Activated naive CD8-positive, alpha-beta T cell treated with anti-CD3 and anti-CD28 coated beads, Interleukin-2, amount 10 ng/mL, durations not matched to agents 7 days and 5 days (primary cell): ENCODE results near the gene HSD17B12. TPM values are rescaled to one million over a fixed set of nuclear protein-coding genes. Genes with fewer than 3 reads are reported as not detected.
"Not testable (repeated sequence)": the region's sequence is repeated elsewhere in the genome, so short reads cannot be mapped to it uniquely, and the experiment has no call there.

ENCODE experiments used
- ATAC-seq: fragments of 150-1000 bp; cut with Tn5 transposase; one replicate; pipeline ENCODE4 v1.10.0; 2021; ENCODE audit warnings: low read depth, moderate library complexity
- POLR2A ChIA-PET: fragments of 350-600 bp; sonication (Branson Sonifier 250); formaldehyde crosslinking; loops from one replicate; lab custom pipeline; 2021; ENCODE audit warnings: antibody characterized with exemption; lab: Charles Lee
- DNase-seq: peaks from one replicate; pipeline ENCODE4 v3.0.0; 2021
- H3K27ac Mint-ChIP-seq: one replicate; pipeline ENCODE4 v1.8.0; 2022; ENCODE audit warnings: mild to moderate bottlenecking, mixed read lengths
- H3K27me3 Mint-ChIP-seq: one replicate; pipeline ENCODE4 v1.8.0; 2022; ENCODE audit warnings: mild to moderate bottlenecking, moderate library complexity, mixed read lengths
- H3K36me3 Mint-ChIP-seq: one replicate; pipeline ENCODE4 v1.8.0; 2021; ENCODE audit warnings: mild to moderate bottlenecking, mixed read lengths
- H3K4me1 Mint-ChIP-seq: one replicate; pipeline ENCODE4 v1.8.0; 2021; ENCODE audit warnings: mixed read lengths
- H3K4me3 Mint-ChIP-seq: one replicate; pipeline ENCODE4 v1.8.0; 2022; ENCODE audit warnings: mild to moderate bottlenecking, moderate library complexity, mixed read lengths
- H3K9me3 Mint-ChIP-seq: one replicate; pipeline ENCODE4 v1.8.0; 2021; ENCODE audit warnings: mixed read lengths
- total RNA-seq, 2 experiments: library from RNA; stranded (reverse); gene quantifications; one replicate each; pipeline ENCODE4 v1.2.3, GENCODE V29; 2021

The HSD17B12 gene
- total RNA-seq, 2 experiments from 2014 or later, result 32.6 to 37.0 TPM

- peaks cover 48% of the 10 kb centered on the region for H3K36me3 Mint-ChIP-seq
- H3K27ac Mint-ChIP-seq, result no peak overlapping the region
- peaks cover 10% of the 10 kb centered on the region for H3K4me1 Mint-ChIP-seq
- ATAC-seq (no peak), DNase-seq (no peak)
- no peaks in the 10 kb centered on the region for H3K27me3 Mint-ChIP-seq
- no peak overlapping the region for H3K4me3 Mint-ChIP-seq
- peaks cover 14% of the 10 kb centered on the region for H3K9me3 Mint-ChIP-seq
- POLR2A ChIA-PET, result no interaction called here
These were observed 56.1 kb downstream of the HSD17B12 start for GRCh38 chr11:43736502-43737200.

GRCh38 chr11:43737201-43737590 lies 56.7 kb downstream of the HSD17B12 start:
- Mint-ChIP-seq H3K4me3 (no peak overlapping the region), H3K27ac (no peak overlapping the region), H3K4me1 (peaks cover 10% of the 10 kb centered on the region), H3K9me3 (peaks cover 14% of the 10 kb centered on the region), H3K27me3 (no peaks in the 10 kb centered on the region), H3K36me3 (peaks cover 47% of the 10 kb centered on the region)
- POLR2A ChIA-PET, result no interaction called here
- no peak for ATAC-seq
- no peak for DNase-seq

DNA sequence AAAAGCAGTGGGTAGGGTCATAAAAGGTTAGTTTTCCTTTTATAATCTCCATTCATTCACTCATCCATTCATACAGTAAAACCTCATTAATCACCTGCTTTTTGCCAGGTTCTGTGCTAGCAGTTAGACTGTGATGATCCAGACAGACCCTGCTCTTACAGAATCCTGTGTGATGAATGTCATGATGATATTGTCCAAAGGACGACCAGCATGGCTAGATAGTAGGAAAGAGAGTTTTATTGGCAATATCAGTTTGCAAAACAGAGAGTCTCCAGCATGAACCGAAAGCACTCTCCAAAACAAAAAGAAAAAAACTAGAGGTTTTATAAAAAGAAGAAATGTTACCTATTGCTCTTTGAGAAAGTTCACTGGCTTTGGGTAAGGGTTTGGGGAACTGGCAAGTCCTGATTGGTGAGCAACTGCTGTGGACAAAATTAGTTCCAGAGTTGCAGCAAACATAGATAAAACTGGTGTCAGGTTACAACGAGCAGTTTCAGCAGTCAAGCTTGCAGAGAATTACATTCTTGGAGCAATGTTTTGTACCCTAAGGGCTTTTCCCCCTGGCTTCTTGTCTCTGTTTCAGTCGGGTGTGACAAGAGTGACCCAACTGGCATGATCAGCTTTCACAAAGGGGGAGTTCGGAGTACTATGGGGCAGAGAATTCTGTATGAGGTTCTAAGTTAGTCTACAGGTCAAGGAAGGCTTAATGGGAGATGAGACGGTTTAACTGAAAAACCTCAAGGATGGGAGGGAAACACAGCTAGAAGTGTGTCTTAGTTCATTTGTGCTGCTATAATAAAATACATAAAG lies 58.3 kb downstream of the HSD17B12 start:
- POLR2A ChIA-PET, result no interaction called here
- H3K36me3 Mint-ChIP-seq, result peaks cover 50% of the 10 kb centered on the region
- no peak overlapping the region for H3K27ac Mint-ChIP-seq
- H3K9me3 Mint-ChIP-seq, result peaks cover 16% of the 10 kb centered on the region
- no peak overlapping the region for H3K4me3 Mint-ChIP-seq
- DNase-seq (no peak), ATAC-seq (no peak)
- no peaks in the 10 kb centered on the region for H3K27me3 Mint-ChIP-seq
- H3K4me1 Mint-ChIP-seq, result peaks cover 10% of the 10 kb centered on the region

GRCh38 chr11:43746670-43747069 lies 66.1 kb downstream of the HSD17B12 start:
- peaks cover 35% of the 10 kb centered on the region for H3K36me3 Mint-ChIP-seq
- ATAC-seq (no peak), DNase-seq (no peak)
- no peak overlapping the region for H3K4me3 Mint-ChIP-seq
- peaks cover 11% of the 10 kb centered on the region for H3K9me3 Mint-ChIP-seq
- H3K27me3 Mint-ChIP-seq, result no peaks in the 10 kb centered on the region
- no peak overlapping the region for H3K27ac Mint-ChIP-seq
- no peaks in the 10 kb centered on the region for H3K4me1 Mint-ChIP-seq
- POLR2A ChIA-PET, result no interaction called here

- no peak overlapping the region for H3K4me3 Mint-ChIP-seq
- no peaks in the 10 kb centered on the region for H3K27me3 Mint-ChIP-seq
- peaks cover 11% of the 10 kb centered on the region for H3K9me3 Mint-ChIP-seq
- DNase-seq (no peak), ATAC-seq (no peak)
- H3K4me1 Mint-ChIP-seq, result no peaks in the 10 kb centered on the region
- H3K27ac Mint-ChIP-seq, result no peak overlapping the region
- POLR2A ChIA-PET, result no interaction called here
- H3K36me3 Mint-ChIP-seq, result peaks cover 33% of the 10 kb centered on the region
These were observed 66.7 kb downstream of the HSD17B12 start for GRCh38 chr11:43747130-43747802.

- Mint-ChIP-seq H3K27me3 (no peaks in the 10 kb centered on the region), H3K4me1 (no peaks in the 10 kb centered on the region), H3K9me3 (peaks cover 10% of the 10 kb centered on the region), H3K36me3 (peaks cover 26% of the 10 kb centered on the region), H3K4me3 (no peak overlapping the region), H3K27ac (no peak overlapping the region)
- ATAC-seq, result no peak
- POLR2A ChIA-PET, result no interaction called here
- DNase-seq, result no peak
These were observed 67.6 kb downstream of the HSD17B12 start for GRCh38 chr11:43748095-43748494.

GRCh38 chr11:43751726-43752125 lies 71.2 kb downstream of the HSD17B12 start:
- ATAC-seq (no peak), DNase-seq (no peak)
- H3K9me3 Mint-ChIP-seq, result peaks cover 5% of the 10 kb centered on the region
- peaks cover 27% of the 10 kb centered on the region for H3K36me3 Mint-ChIP-seq
- POLR2A ChIA-PET, result no interaction called here
- H3K4me3 Mint-ChIP-seq, result no peak overlapping the region
- no peaks in the 10 kb centered on the region for H3K27me3 Mint-ChIP-seq
- no peak overlapping the region for H3K27ac Mint-ChIP-seq
- no peaks in the 10 kb centered on the region for H3K4me1 Mint-ChIP-seq

DNA sequence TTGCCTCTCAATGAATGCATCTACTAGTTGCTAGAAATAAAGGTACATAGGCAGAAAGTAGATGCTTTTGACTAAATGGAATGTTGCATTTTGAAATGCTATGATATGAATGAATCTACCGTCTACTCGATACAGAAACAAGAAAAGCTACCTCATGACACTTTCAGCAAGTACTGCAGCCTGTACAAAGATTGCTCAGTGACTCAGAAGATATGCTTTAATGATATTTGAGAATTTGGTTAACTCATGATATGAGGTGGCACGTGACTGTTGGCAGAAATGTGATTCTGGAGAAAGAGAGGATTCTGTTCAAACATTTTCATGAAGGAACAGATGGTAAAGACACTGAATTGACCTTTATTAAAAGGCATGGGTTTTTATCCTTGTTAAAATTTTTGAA lies 76.0 kb downstream of the HSD17B12 start:
- H3K4me1 Mint-ChIP-seq, result no peaks in the 10 kb centered on the region
- POLR2A ChIA-PET, result no interaction called here
- ATAC-seq, result no peak
- no peak overlapping the region for H3K4me3 Mint-ChIP-seq
- no peaks in the 10 kb centered on the region for H3K27me3 Mint-ChIP-seq
- no peak for DNase-seq
- H3K36me3 Mint-ChIP-seq, result peaks cover 38% of the 10 kb centered on the region
- H3K9me3 Mint-ChIP-seq, result peaks cover 1% of the 10 kb centered on the region
- H3K27ac Mint-ChIP-seq, result no peak overlapping the region

DNA sequence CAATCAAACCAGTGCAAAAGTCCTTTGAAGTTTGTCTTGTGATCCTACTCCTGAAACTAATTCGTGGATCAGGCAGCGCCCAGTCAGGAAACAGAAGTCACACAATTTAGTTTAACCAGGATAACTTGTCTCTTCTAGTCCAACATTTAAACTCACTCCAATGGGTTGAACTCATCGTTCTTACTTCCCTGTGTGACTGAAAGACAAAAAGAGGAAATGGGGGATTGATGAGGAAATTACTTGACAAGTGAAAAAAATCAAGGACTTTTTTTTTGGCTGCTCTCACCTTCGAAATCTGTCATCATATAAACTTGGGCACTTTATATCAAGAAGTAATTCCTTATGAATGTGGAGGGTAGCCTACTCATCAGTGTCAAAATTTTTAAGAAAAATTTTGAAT lies 78.4 kb downstream of the HSD17B12 start:
- Mint-ChIP-seq H3K36me3 (peaks cover 38% of the 10 kb centered on the region), H3K27me3 (no peaks in the 10 kb centered on the region), H3K9me3 (peaks cover 1% of the 10 kb centered on the region), H3K4me1 (no peaks in the 10 kb centered on the region), H3K27ac (no peak overlapping the region), H3K4me3 (no peak overlapping the region)
- POLR2A ChIA-PET, result no interaction called here
- ATAC-seq (no peak), DNase-seq (no peak)

GRCh38 chr11:43760902-43761301 lies 80.4 kb downstream of the HSD17B12 start:
- Mint-ChIP-seq H3K4me3 (no peak overlapping the region), H3K27me3 (no peaks in the 10 kb centered on the region), H3K9me3 (peaks cover 3% of the 10 kb centered on the region), H3K27ac (no peak overlapping the region), H3K36me3 (peaks cover 32% of the 10 kb centered on the region), H3K4me1 (no peaks in the 10 kb centered on the region)
- ATAC-seq (no peak), DNase-seq (no peak)
- POLR2A ChIA-PET, result no interaction called here

GRCh38 chr11:43765194-43765593 lies 84.7 kb downstream of the HSD17B12 start:
- ATAC-seq, result no peak
- Mint-ChIP-seq H3K36me3 (peaks cover 22% of the 10 kb centered on the region), H3K4me1 (no peaks in the 10 kb centered on the region), H3K27me3 (no peaks in the 10 kb centered on the region), H3K9me3 (peaks cover 7% of the 10 kb centered on the region), H3K27ac (no peak overlapping the region), H3K4me3 (no peak overlapping the region)
- no peak for DNase-seq
- POLR2A ChIA-PET, result no interaction called here

DNA sequence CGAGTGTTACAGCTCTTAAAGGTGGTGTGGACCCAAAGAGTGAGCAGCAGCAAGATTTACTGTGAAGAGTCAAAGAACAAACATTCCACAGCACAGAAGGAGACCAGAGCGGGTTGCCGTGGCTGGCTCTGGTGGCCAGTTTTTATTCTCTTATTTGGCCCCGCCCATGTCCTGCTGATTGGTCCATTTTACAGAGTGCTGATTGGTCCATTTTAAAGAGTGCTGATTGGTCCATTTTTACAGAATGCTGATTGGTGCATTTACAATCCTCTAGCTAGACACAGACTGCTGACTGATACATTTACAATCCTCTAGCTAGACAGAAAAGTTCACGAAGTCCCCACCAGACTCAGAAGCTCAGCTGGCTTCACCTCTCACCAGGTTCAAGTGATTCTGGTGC lies 88.1 kb downstream of the HSD17B12 start:
- POLR2A ChIA-PET, H3K9me3 Mint-ChIP-seq, H3K4me1 Mint-ChIP-seq, H3K27ac Mint-ChIP-seq, ATAC-seq, H3K27me3 Mint-ChIP-seq, H3K4me3 Mint-ChIP-seq, DNase-seq: not testable (repeated sequence)
- H3K36me3 Mint-ChIP-seq, result peaks cover 17% of the 10 kb centered on the region

DNA sequence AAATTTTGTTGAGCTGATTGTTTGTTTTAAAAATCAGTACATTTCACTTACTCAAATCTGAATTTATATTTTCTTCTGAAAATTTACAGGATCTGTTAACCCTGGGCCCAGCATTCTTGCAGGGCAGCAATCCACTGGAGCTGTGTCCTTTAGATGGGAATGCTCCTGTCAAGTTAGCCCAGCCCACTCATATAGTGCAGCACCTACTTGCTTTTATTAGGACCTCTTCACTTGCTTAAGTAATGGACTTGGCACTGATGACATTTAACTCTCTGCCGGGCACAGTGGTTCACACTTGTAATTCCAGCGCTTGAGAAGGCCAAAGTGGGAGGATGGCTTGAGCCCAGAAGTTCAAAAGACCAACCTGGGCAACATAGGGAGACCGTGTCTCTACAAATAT lies 89.6 kb downstream of the HSD17B12 start:
- Mint-ChIP-seq H3K4me3 (no peak overlapping the region), H3K27ac (no peak overlapping the region), H3K27me3 (no peaks in the 10 kb centered on the region), H3K36me3 (peaks cover 21% of the 10 kb centered on the region), H3K4me1 (no peaks in the 10 kb centered on the region), H3K9me3 (peaks cover 6% of the 10 kb centered on the region)
- DNase-seq (no peak), ATAC-seq (no peak)
- POLR2A ChIA-PET, result no interaction called here
